ENCODE results near the gene HNF4A.

The HNF4A gene

DNA sequence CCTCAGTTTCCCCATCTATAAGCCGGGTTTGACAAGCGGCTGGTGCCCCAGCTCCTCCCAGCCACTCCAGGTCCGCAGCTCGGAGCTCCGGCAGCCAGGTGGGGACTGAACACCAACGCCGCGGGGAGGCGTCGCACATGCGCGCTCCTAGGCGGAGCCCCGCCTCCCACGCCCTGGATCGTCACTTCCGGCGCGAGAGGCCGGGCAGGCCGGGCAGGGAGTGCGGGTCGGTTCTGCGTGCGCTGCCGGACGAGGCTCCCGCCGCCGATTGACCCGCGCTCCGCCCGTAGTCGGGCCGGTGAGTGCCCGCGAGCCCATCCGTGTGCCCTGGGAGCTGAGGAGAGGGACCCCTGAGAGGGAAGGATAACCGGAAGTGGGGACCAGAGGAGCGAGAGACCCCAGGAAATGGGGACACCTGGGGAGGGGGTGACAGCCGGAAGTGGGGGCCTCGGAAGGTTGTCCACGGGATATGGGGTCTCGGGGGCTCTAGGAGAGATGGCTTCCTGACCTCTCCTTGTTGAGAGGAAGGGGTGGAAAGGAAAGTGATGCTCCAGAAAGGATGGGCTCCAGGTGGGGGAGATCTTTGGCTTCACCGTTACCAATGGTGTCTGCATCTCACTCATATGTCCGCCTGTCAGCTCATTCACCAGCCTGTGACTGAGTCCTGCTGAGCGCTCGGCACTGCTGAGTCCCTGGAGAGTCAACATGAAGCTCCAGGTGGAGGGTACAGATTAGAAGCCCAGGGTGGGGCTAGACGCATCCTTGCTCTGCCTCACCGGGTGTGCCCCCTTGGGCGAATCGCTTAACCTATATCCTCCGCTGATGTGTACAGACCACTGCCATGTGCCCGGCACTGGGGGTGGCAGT is 120.4 kb downstream of the HNF4A start, which contains the start of gene TTPAL:
Gene TTPAL (plus strand): TSS at position 181 of the 867 bp plus-strand sequence. CDS start 4,126 bp downstream, outside the sequence.
- DNase-seq: peak; percentile 94

DNA sequence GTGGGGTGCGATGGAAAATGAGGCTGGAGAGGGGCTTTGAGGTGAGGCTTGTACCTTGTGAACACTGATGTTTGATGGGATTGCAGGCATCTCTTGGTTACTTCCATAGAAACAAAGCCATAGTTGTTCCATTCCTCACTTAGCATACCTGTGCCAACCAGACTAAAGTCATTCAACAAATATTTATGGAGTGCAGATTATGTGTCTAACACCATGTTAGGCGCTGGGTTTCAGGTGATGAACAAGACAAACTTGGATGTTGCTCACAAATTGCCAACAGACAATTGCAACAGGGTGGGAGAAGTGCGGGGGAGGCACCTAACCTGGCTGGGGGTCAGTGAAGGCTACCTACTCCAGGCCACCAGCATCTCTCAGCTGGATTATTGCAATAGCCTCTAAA is 121.7 kb downstream of the HNF4A start:
- no peak for DNase-seq

DNA sequence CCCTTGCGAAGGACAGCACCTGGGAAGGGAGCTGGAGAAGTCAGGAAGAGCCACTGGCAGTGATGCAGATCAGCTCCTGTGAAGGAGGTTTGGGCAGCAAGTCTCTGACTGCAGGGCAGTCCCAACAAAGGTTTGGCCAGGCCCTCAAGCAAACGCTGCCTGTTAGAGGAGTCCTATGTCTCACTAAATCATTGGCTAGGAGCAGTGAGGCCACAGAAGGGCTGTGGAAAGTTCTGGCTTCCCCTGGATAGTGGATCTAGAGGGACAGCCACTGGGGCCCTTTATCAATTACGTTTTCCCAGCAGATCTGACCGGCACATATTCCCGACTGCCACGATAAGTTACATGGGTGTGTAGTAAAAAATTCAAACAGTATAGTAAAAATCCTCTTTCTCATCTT is 122.7 kb downstream of the HNF4A start:
- DNase-seq: no peak

DNA sequence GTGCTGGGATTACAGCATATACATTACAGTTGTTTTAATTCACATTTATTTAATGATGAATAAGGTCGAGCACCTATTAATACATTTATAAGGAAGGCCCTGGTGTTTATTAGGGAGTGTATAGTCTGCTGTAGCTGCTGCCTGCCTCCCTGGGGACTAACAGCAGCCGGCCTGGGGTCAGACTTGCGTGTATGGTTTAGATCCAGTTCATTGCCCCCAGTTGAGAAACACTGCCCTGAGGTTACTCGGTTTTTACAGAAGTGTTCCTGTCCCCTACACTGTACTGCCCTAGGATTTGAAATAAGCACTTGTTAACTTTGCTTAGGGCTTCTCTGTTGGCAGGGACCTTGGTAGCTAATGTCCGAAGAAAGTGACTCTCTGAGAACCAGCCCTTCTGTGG is 124.1 kb downstream of the HNF4A start:
- DNase-seq: no peak

GRCh38 chr20:44480097-44480496 is 124.6 kb downstream of the HNF4A start:
- no peak for DNase-seq

DNA sequence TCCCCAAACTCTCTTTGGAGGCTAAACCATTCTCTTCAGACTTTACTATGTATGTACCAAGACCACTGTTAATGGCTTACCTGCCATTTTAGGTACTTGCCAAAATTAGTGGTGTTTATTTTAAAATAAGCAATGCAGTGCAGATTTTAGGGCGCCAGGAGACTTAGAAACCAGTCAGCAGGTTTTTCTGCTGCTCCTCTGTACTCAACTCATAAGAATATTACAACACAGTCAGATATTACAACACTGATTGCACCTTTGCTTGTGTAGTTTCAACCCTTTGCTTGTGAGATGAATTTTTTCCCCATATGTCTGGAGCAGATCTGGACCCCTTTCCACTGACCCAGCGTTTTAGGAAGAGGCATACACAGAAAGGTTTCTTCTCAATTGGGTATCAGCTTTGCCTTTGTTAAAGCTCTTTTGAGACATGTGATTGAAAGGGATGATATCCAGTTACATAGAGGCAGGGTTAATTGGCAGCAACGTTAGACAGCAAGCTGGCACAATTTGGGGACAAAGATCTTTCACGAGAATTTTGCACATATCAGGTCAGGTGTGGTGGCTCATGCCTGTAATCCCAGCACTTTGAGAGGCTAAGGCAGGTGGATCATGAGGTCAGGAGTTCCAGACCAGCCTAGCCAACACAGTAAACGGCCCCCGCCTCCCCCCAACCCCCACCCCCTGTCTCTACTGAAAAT is 126.4 kb downstream of the HNF4A start:
- DNase-seq: no peak

DNA sequence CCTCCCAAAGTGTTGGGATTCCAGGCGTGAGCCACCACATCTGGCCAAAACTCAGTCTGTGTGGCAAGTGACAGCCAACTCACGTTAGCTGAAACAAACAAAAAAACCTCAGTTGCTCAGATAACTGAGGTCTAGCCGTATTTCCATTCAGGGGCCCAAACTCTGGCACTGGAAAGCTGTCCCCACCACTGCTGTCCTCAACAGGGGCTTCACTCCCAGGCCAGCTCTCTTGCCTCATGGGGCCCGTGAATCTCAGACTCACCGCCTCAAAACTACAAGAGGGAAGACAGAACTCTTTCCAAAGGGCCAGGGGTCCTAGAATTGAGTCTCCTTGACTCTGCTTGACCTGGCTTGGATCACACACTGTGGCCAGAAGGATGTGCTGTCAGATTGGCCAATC is 127.6 kb downstream of the HNF4A start:
- no peak for DNase-seq

All from stimulated activated CD4-positive, alpha-beta T cell treated with anti-CD3 and anti-CD28 coated beads, Interleukin-15, amount 100 ng/mL, for 24 hours (primary cell).